GM11168 (cell line): ENCODE measurements around the gene CPT1C.
"Not testable (repeated sequence)": the region's sequence is repeated elsewhere in the genome, so short reads cannot be mapped to it uniquely, and the experiment has no call there.

ENCODE experiments used
- in situ Hi-C: fragments of 300-500 bp; cut with MboI; formaldehyde crosslinking; loops from one replicate; pipeline ENCODE4 v1.12.0; 2022; ENCODE audit warnings: low sequenced_read_pairs; ENCODE audit not compliant: unreplicated experiment

CPT1C gene

GRCh38 chr19:49696865-49697264 lies 5.9 kb downstream of the CPT1C start:
- in situ Hi-C loops, result no loop called here

- in situ Hi-C loops, result no loop called here
These were observed 8.4 kb downstream of the CPT1C start for GRCh38 chr19:49699364-49699763.

GRCh38 chr19:49700563-49700962 lies 9.6 kb downstream of the CPT1C start:
- in situ Hi-C loops, result no loop called here

- in situ Hi-C loops, result no loop called here
These were observed 10.4 kb downstream of the CPT1C start for GRCh38 chr19:49701271-49701786.

GRCh38 chr19:49704888-49705642 lies 14.1 kb downstream of the CPT1C start:
- in situ Hi-C loops, result no loop called here

GRCh38 chr19:49705919-49706318 lies 15.0 kb downstream of the CPT1C start:
- in situ Hi-C loops, result no loop called here

- in situ Hi-C loops, result no loop called here
These were observed 19.5 kb downstream of the CPT1C start for GRCh38 chr19:49710372-49710951.

- in situ Hi-C loops, result no loop called here
These were observed 21.5 kb downstream of the CPT1C start for GRCh38 chr19:49712397-49712859.

- in situ Hi-C loops, result no loop called here
These were observed 22.4 kb downstream of the CPT1C start for GRCh38 chr19:49713236-49713845.

GRCh38 chr19:49716154-49716553 lies 25.2 kb downstream of the CPT1C start:
- in situ Hi-C loops, result no loop called here

GRCh38 chr19:49718511-49718910 lies 27.6 kb downstream of the CPT1C start:
- in situ Hi-C loops, result no loop called here

GRCh38 chr19:49718991-49719390 lies 28.1 kb downstream of the CPT1C start:
- in situ Hi-C loops, result no loop called here

- in situ Hi-C loops, result not testable (repeated sequence)
These were observed 28.5 kb downstream of the CPT1C start for GRCh38 chr19:49719420-49719819.

GRCh38 chr19:49727217-49728030 lies 36.5 kb downstream of the CPT1C start:
- in situ Hi-C loops, result no loop called here

- in situ Hi-C loops, result no loop called here
These were observed 39.2 kb downstream of the CPT1C start for GRCh38 chr19:49730166-49730565.

- in situ Hi-C loops, result no loop called here
These were observed 47.4 kb downstream of the CPT1C start for GRCh38 chr19:49738268-49738667.

GRCh38 chr19:49739098-49739497 lies 48.2 kb downstream of the CPT1C start:
- in situ Hi-C loops, result no loop called here

- in situ Hi-C loops, result no loop called here
These were observed 49.0 kb downstream of the CPT1C start for GRCh38 chr19:49739933-49740332.

GRCh38 chr19:49741210-49741844 lies 50.4 kb downstream of the CPT1C start:
- in situ Hi-C loops, result no loop called here

- in situ Hi-C loops, result no loop called here
These were observed 54.0 kb downstream of the CPT1C start for GRCh38 chr19:49744946-49745381.
